ENCODE measurements around the gene MRPL1.
A peak's percentile ranks its signal among the peaks of the same experiment; 100 is the strongest.

DNA sequence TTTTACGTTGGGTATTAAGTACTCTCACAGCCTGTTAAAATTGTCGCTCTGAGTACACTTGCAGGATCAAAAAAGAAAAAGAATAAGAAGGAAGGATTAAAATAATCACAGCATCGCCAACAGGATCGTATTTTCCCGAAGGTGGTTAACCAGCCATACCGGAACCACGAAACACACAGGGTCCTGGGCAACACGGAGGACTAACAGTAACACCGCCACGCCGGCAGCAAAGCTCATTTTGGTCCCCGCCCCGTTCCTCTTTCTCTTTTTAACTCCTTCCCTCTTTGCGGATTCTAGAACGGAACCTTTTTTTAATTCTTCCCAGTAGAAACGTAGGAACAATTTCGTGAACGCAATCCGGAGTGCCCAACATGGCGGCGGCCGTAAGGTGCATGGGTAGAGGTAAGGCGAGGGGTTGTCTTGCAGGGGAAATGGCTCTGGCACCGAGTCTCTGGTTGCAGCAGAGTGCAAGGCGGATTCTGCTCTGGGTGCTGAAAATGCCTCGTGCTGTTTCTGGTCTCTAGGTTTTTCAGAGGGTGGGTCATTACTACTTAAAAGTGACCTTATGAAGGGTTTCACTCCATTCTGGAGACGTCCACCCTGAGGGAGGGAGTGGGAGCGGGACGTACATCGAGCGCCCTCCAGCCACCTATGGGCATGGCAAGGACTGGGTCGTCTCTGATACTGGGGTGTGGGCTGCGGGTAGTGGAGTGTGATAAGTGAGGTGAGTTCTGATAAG lies at the start of gene MRPL1:
- TF ChIP-seq, protein P1, sequence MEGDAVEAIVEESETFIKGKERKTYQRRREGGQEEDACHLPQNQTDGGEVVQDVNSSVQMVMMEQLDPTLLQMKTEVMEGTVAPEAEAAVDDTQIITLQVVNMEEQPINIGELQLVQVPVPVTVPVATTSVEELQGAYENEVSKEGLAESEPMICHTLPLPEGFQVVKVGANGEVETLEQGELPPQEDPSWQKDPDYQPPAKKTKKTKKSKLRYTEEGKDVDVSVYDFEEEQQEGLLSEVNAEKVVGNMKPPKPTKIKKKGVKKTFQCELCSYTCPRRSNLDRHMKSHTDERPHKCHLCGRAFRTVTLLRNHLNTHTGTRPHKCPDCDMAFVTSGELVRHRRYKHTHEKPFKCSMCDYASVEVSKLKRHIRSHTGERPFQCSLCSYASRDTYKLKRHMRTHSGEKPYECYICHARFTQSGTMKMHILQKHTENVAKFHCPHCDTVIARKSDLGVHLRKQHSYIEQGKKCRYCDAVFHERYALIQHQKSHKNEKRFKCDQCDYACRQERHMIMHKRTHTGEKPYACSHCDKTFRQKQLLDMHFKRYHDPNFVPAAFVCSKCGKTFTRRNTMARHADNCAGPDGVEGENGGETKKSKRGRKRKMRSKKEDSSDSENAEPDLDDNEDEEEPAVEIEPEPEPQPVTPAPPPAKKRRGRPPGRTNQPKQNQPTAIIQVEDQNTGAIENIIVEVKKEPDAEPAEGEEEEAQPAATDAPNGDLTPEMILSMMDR (IDR thresholded peaks at IDR 0.05) = peak in 1 of 4 experiments; percentile 34
- TF ChIP-seq POLR2A (IDR thresholded peaks at IDR 0.05) = peak; percentile 28 to 38
- peak; percentile 90 for TF ChIP-seq POLR2AphosphoS5 (IDR thresholded peaks at IDR 0.05)
- no peak for TF ChIP-seq EP300 (IDR thresholded peaks at IDR 0.05)

All from gastroesophageal sphincter (tissue), 3 donors.